HEK293 (cell line): Measurements from ENCODE around the gene DDX56.

ENCODE experiments used
- CTCF ChIP-seq: fragments of 450-650 bp; formaldehyde crosslinking; IDR thresholded peaks from 2 replicates; pipeline ENCODE4 v1.5.1; 2016; ENCODE audit warnings: missing biosample characterization, missing genetic modification characterization
- HOXD13 ChIP-seq: sonication (generic); formaldehyde crosslinking; IDR thresholded peaks from 2 replicates; pipeline ENCODE4 v1.8.0; 2022; ENCODE audit warnings: missing genetic modification reagents, borderline replicate concordance
- PATZ1 ChIP-seq: fragments of 450-650 bp; formaldehyde crosslinking; IDR thresholded peaks from 2 replicates; pipeline ENCODE4 v1.5.1; 2016; ENCODE audit warnings: missing biosample characterization, missing genetic modification characterization
- PBX3 ChIP-seq: sonication (generic); formaldehyde crosslinking; IDR thresholded peaks from 2 replicates; pipeline ENCODE4 v1.8.1; 2022; ENCODE audit warnings: mild to moderate bottlenecking, moderate library complexity, missing genetic modification reagents
- REST ChIP-seq: fragments of 450-650 bp; formaldehyde crosslinking; IDR thresholded peaks from 2 replicates; pipeline ENCODE4 v1.5.1; 2016; ENCODE audit warnings: missing biosample characterization, missing genetic modification characterization
- YY1 ChIP-seq: fragments of 450-650 bp; formaldehyde crosslinking; IDR thresholded peaks from 2 replicates; pipeline ENCODE4 v1.5.1; 2018; ENCODE audit warnings: missing biosample characterization, missing genetic modification characterization
- ZBTB20 ChIP-seq: fragments of 450-650 bp; formaldehyde crosslinking; IDR thresholded peaks from 2 replicates; pipeline ENCODE4 v1.5.1; 2016; ENCODE audit warnings: missing biosample characterization, missing genetic modification characterization
- ZNF138 ChIP-seq: fragments of 450-650 bp; formaldehyde crosslinking; IDR thresholded peaks from 2 replicates; pipeline ENCODE4 v1.5.1; 2016; ENCODE audit warnings: missing biosample characterization, missing genetic modification characterization, borderline replicate concordance
- ZNF148 ChIP-seq: fragments of 450-650 bp; formaldehyde crosslinking; IDR thresholded peaks from 2 replicates; pipeline ENCODE4 v1.5.0; 2017; ENCODE audit warnings: missing biosample characterization, missing genetic modification characterization, borderline replicate concordance
- ZNF24 ChIP-seq: fragments of 450-650 bp; formaldehyde crosslinking; IDR thresholded peaks from 2 replicates; pipeline ENCODE4 v1.5.1; 2016; ENCODE audit warnings: missing biosample characterization, missing genetic modification characterization
- ZSCAN18 ChIP-seq: fragments of 450-650 bp; formaldehyde crosslinking; IDR thresholded peaks from 2 replicates; pipeline ENCODE4 v1.5.1; 2016; ENCODE audit warnings: missing biosample characterization, missing genetic modification characterization

GRCh38 chr7:44576228-44576627 lies 2.5 kb upstream of the DDX56 start:
- TF ChIP-seq CTCF (tag by site-specific recombination) (no peak), PBX3 (no peak), PATZ1 (tag by site-specific recombination) (no peak), REST (tag by site-specific recombination) (no peak), HOXD13 (no peak), ZNF24 (tag by site-specific recombination) (no peak), ZSCAN18 (tag by site-specific recombination) (no peak), YY1 (no peak), ZNF148 (tag by site-specific recombination) (no peak), ZNF138 (tag by site-specific recombination) (no peak), ZBTB20 (tag by site-specific recombination) (no peak)
